ENCODE data around the gene ZBTB7A.

ZBTB7A gene

GRCh38 chr19:4066176-4066606 lies 508 bp downstream of the ZBTB7A start:
- DNase-seq: no peak

- peak; percentile 82 for DNase-seq
These were observed 1.1 kb downstream of the ZBTB7A start for GRCh38 chr19:4065430-4066175.

DNA sequence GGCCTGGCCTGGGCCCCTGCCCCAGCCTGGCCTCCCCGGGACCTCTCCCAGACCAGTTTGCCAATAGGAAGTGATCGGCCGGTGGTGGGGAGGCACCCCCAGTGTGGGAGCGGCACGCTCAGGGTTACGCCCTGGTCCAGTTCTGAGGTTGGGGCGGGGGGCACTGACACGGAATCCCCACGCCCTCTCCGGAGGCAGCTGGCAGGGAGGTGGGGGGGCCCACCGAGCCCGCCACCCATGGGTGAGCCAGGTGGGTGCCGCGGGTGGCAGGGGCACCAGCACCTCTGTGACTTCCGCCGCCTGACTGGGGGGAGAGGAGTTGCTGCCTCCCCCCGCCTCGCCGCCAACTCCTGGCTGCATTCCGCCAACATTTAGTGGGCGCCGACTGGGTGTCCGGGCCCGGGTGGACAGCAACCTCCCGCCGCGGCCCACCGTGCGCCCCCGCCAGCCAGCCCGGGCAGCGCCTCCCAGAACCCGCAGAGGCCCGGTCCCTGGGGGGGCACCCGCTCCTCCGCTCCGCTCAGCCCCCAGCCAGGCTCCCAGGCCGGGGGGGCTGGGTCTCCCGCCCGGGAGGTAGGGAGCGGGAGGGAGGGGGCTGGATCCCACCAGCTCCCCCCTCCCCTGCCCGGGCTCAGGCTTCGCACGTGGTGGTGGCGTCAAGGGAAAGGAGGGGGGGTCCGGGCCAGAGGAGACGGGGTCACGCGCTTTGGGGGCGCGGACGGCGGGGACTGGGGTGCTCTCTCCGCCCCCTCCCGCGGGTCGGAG lies 2.0 kb downstream of the ZBTB7A start:
- no peak for DNase-seq

- no peak for DNase-seq
These were observed 2.6 kb downstream of the ZBTB7A start for GRCh38 chr19:4064149-4064495.

DNA sequence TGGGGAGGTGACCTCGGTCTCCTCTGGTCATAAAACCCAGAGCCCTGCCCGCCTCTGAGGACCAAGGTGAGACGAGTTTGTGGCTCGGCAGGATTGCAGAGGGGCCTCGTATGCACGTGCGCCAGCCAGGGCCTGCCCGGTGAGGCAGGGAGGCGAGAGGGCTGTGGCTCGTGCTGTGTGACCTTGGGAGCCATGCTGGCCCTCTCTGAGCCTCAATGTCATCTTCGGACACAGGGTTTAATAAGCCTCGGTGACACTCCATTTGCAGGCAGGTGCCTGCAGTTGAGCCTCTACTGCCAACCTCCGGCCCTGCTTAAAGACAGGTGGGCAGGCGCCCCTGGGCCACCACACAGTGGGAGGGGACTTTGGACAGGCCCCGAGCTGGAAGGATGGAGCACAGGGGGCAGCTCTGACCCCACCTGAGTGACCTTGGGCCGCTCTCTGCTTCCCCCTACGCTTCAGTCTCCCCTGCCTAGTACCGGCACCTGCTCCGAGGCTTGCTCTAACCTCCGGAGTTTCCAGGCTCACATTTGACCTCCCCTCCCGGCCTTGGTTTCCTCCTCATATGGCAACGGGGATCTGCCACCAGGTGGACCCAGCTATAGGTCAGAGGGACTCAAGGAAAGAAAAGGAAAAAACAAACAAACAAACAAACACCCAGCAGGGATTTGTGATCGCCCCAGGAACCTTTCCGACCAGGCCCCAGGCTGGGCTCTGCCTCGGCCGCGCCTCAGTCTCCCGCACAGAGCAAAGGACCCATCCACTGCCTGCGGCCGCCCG lies 3.1 kb downstream of the ZBTB7A start:
- no peak for DNase-seq

GRCh38 chr19:4062419-4063368 lies 4.0 kb downstream of the ZBTB7A start:
- DNase-seq: no peak

DNA sequence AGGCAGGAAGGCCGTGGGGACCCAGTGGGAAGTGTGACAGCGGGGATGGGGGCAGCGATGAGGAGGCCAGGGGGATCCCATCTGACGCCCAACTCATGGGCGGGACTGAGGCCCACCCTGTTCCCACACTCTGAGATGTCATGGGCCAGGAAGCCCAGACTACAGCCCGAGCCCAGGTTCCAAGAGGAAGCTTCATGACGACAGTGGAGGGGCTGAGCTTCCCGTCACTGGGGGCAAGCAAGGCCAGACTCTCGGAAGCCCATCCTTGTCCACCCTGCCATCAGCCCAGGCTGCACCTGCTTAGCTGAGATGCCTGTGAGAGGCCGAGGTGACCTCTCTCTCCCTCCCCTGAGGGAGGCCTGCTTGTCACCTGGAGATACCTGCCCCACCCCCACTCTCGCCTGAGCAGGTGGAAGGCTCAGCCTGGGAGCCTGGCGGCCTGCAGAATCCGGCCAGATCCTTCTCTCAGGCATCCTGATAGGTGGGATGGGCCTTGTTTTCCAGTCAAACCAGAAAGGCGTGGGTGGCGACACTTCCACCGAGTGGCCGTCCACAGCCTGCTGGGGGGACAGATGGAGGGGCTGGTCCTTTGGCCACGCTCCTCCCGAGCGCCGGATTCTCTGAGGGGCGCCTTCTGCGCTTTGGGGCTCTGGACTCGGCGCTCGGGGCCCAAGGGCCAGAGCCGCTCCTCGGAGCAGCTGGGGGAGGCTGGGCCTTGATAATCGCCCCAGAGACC lies 4.8 kb downstream of the ZBTB7A start:
- no peak for DNase-seq

DNA sequence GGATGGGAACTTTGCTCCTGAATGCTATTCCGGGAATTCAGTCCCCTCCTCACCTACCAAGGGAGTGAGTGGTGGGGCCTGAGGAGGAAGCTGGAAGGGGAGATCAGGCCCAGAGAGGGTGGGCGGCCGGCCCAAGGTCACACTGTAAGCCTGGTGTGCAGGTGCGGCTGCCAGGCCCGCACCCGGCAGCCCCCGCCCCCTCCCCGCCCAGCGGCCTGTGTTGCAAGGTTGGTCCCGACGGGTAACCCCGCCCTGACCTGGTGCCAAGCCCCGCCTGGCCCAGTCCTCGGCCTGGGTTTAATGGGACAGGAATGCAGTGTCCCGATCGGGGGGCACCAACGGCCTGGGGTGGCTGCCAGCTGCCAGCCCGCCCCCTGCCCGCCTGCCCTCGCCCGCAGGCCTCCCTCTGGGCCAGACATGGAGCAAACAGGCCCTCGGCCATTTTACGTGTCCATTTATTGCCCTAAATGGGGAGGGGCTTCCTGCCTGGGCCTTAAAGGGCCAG lies 5.5 kb downstream of the ZBTB7A start:
- DNase-seq: no peak

DNA sequence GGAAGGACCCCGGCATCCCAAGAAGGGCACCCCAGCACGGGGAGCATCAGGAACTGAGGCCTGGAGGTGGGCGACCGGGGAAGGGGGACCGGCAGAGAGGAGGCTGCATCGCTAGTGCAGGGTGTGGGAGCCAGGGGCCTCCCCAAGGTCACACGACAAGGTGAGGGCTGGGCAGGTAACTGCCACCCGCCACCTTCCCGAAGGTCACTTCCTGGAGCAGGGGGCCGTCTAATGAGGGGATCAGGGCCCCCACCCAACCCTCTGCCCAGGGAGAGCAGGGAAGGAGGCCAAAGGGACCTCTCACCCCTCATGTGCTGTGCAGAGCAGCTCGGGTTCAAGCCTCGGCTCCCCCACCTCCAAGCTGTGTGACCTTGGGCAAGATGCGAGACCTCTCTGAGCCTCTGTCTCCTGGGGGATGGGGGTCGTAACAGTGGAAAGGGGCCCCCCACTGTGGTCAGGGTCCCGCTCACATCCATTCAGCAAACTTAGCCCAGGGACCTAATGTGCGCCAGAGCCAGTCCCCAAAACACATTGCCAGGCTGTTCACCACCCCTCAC lies 6.0 kb downstream of the ZBTB7A start:
- no peak for DNase-seq

DNA sequence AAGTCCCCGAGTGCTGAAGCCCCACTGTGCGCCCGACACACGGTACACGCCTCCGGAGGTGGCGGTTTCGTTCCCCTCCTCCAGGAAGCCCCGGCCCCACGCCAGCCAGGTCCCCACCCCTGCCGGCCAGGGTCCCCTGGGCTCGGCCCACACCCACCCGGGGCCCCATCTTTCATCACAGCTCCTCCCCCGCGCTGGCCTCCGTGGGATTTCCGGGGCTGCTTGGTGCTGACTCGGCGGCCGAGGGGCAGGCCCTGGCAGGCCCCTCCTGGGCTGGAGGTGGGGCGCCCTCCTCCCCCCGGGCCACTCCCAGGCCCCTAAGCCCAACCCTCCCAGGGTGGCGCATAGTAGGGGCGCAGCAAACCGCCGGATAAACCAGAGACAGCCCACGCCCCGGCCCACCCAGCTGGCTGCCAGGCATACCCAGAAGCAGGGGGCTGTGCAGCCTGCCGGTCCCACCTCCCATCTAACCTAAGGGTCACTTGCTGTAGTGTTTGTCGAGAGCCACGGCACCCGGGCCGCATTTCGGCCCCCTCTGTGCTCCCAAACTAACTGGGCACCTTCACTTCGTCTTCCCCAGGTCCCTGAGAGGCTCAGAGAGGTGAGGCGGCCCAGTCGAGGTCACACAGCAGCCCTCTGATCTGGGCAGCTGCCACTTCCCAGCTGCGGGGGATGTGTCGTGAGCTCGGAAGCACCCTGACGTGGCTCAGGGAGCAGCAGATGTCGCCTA lies 6.6 kb downstream of the ZBTB7A start:
- DNase-seq: no peak

- DNase-seq: no peak
These were observed 7.2 kb downstream of the ZBTB7A start for GRCh38 chr19:4059453-4059871.

GRCh38 chr19:4058693-4059452 lies 7.8 kb downstream of the ZBTB7A start:
- no peak for DNase-seq

DNA sequence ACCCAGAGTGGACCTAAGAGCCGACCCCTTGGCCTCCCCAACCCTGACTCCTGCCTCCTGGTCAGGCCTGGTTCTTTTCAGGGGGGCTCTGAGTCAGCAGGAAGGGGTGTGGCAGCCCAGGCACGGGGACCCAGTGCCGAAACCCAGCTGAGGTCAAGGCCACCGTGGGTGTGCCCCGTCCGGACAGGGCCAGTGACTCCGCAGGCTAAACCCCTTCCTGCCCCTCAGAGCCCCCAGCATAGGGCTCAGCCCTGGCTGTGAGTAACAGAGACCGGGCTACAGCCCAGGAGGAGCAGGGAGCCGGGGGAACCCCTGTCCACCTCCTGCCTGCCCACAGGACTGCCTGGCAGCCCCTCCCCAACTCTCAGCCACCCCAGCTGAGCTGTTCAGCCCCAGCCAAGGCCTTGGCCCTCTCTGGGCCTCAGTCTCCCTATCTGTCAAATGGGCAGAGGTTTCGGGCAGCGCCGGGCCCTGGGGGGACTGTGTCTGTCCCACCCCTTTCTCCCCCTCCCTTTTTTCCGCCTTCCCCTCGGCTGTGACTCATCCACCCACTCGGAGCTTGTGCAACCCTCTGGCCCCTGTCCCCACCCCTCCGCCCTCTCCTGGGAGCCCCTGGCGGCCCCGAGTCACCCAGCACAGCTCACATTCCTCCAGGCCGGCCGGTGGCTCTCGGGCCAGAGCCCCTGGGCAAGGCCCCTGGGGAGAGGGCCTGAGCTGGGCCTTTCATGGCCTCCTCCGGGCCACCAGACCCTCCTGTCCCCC lies 8.6 kb downstream of the ZBTB7A start:
- no peak for DNase-seq

- no peak for DNase-seq
These were observed 11.5 kb downstream of the ZBTB7A start for GRCh38 chr19:4055209-4055552.

DNA sequence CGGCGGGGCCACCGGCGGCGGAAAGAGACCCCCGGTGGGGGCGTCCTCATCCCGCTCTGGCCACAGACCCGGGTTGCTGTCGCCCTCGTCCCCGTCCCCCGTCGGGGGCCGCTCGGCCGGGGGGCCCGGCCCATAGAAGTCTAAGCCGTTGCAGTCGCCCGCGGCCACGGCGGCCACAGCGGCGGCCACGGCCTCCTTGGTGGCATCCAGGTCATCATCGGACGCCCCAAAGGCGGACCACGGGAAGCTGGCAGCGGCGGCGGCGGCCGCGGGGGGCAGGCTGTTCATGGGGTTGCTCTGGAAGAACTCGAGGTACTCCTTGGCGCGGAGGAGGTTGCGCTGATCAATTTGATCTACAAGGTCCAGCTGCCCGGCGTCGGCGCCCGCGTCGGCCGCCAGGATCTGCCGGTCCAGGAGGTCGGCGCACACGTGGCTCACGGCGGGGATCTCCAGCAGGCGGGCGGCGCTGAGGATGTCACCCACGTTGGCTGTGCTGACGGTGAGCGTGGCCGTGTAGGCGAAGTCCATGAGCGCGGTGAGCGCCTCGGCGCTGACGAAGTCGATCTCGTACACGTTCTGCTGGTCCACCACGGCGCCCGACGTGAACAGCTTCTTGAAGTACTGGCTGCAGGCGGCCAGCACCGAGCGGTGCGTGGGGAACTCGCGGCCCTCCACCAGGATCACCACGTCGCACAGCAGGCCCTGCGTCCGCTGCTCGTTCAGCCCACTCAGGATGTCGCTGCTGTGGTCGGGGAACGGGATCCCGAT lies 12.1 kb downstream of the ZBTB7A start:
- DNase-seq: no peak

- DNase-seq: no peak
These were observed 13.0 kb downstream of the ZBTB7A start for GRCh38 chr19:4053423-4054324.

GRCh38 chr19:4052993-4053422 lies 13.7 kb downstream of the ZBTB7A start:
- DNase-seq: no peak
